ENCODE measurements around the gene PRKN. TPM values are rescaled to one million over a fixed set of nuclear protein-coding genes. Genes with fewer than 3 reads are reported as not detected.
A peak's percentile ranks its signal among the peaks of the same experiment; 100 is the strongest.

PRKN gene
- total RNA-seq, 4 donors from 2014 or later = 5.5 to 17.9 (median 6.8) TPM

DNA sequence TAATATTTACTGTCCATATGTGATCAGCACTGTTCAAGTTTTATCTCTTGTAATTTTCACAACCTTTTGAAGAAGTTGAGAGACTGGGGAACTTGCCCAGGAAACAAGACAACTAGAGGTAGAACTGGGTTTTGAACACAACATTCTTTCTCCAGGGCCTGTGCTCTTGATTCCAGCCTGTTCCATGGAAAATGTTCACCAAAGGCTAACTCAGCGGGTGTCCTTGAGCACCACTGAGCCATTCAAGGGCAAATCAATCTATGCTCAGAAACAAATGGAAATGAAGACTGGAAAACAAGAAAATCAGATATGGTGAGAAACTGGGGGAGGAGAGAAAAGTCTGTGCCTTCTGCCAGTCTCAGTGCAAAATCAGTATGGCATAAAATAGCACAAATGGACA is 771.5 kb downstream of the PRKN start:
- no peak for DNase-seq (ENCODE audit: low spot score in 2 of 2)
- H3K27me3 ChIP-seq = no peaks in the 10 kb centered on the region
- no peak overlapping the region for H3K27ac ChIP-seq
- H3K4me1 ChIP-seq = peaks cover 0 to 7% (median 0%) of the 10 kb centered on the region in 4 donors
- H3K9me3 ChIP-seq = no peaks in the 10 kb centered on the region
- H3K36me3 ChIP-seq = no peaks in the 10 kb centered on the region
- no peak overlapping the region for H3K4me3 ChIP-seq
- TF ChIP-seq EP300 (IDR thresholded peaks at IDR 0.05) = no peak
- TF ChIP-seq, protein P1, sequence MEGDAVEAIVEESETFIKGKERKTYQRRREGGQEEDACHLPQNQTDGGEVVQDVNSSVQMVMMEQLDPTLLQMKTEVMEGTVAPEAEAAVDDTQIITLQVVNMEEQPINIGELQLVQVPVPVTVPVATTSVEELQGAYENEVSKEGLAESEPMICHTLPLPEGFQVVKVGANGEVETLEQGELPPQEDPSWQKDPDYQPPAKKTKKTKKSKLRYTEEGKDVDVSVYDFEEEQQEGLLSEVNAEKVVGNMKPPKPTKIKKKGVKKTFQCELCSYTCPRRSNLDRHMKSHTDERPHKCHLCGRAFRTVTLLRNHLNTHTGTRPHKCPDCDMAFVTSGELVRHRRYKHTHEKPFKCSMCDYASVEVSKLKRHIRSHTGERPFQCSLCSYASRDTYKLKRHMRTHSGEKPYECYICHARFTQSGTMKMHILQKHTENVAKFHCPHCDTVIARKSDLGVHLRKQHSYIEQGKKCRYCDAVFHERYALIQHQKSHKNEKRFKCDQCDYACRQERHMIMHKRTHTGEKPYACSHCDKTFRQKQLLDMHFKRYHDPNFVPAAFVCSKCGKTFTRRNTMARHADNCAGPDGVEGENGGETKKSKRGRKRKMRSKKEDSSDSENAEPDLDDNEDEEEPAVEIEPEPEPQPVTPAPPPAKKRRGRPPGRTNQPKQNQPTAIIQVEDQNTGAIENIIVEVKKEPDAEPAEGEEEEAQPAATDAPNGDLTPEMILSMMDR (IDR thresholded peaks at IDR 0.05) = no peak
- WGBS, 2 donors = 90 to 95% methylated on average over 1 of the region's 1 CpG

DNA sequence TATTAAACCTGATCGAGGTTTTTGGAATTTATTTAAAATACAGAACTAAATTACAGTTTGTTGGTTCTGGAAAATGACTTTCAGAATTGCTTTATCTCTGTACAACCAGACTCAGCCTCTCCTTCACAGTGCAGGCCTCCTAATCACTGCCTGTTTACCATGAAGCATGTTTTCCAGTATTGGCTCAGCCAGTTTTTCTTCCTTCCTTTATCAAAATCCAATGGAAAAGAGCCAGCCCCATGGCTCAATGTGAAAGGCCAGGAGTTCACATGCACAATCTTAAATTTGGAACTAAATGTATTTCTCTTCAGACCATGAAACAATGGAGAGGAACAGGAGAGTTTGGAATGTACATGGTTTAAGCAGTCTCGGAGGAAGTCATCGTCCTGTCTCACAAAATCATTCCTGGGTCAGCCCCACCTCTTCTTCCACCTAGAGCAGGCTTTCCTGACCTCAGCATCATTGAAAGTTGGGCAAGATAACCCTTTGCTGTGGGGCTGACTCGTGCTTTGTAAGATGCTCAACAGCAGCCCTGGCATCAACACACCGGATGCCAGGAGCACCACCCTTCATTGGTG is 772.8 kb downstream of the PRKN start:
- Histone ChIP-seq H3K36me3 (no peaks in the 10 kb centered on the region), H3K27me3 (no peaks in the 10 kb centered on the region), H3K4me3 (no peak overlapping the region), H3K9me3 (no peaks in the 10 kb centered on the region), H3K27ac (peak overlapping the region in 1 of 4 donors; percentile 42), H3K4me1 (peaks cover 0 to 7% (median 0%) of the 10 kb centered on the region in 4 donors)
- TF ChIP-seq, protein P1 (IDR thresholded peaks at IDR 0.05) = no peak
- TF ChIP-seq EP300 (IDR thresholded peaks at IDR 0.05) = no peak
- no peak for TF ChIP-seq POLR2A (IDR thresholded peaks at IDR 0.05)
- DNase-seq (ENCODE audit: low spot score in 2 of 2) = no peak
- WGBS, 2 donors = 58 to 62% methylated on average over 5 of the region's 5 CpGs

DNA sequence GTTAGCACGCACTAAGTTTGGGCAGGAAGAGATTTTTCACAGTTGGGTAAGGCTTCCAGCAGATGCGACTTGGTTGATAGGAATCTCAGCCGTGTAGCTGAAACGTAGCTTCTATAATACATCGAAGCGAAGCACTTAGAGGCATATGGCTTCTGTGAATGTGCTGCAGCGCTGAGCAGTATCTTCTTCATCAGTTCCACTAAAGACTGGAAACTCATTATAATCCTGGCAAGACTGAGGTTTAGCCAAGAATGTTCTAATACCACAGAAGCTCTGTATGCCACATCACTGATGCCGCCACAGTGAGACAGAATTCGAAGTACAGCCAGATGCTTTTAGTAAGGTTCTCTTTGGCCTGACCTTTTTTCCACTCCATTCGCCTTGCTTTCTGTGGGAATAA is 773.5 kb downstream of the PRKN start:
- no peak for DNase-seq (ENCODE audit: low spot score in 2 of 2)
- H3K27ac ChIP-seq = no peak overlapping the region
- H3K4me3 ChIP-seq = no peak overlapping the region
- H3K27me3 ChIP-seq = no peaks in the 10 kb centered on the region
- no peaks in the 10 kb centered on the region for H3K9me3 ChIP-seq
- TF ChIP-seq POLR2A (IDR thresholded peaks at IDR 0.05) (no peak), EP300 (IDR thresholded peaks at IDR 0.05) (no peak)
- TF ChIP-seq, protein P1 (IDR thresholded peaks at IDR 0.05) = no peak
- 84 to 88% methylated on average over 10 of the region's 10 CpGs for WGBS, 2 donors
- H3K4me1 ChIP-seq = peaks cover 0 to 7% (median 0%) of the 10 kb centered on the region in 4 donors
- no peaks in the 10 kb centered on the region for H3K36me3 ChIP-seq

DNA sequence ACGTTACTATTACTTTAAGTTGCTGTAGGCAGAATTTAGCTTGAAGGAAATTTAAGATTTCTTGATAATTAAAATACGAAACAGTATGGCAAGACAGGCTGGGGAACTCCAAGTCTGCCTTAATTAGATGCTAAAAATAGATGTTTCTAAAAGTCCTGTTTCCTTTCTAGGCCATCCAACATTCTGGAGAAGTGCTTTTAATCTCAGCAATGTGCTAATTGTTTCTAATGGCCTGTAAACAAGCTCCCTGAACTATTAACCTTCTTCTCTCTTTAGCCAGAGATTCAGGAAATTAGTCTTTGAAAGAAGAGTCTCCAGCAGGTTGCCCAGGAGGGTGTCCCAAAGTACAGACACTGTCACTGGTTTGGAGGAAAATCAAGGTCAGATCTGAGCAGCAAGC is 776.4 kb downstream of the PRKN start:
- 78 to 81% methylated on average over 2 of the region's 2 CpGs for WGBS, 2 donors
- Histone ChIP-seq H3K27me3 (no peaks in the 10 kb centered on the region), H3K4me3 (no peak overlapping the region), H3K4me1 (peaks cover 0 to 7% (median 0%) of the 10 kb centered on the region in 4 donors), H3K27ac (no peak overlapping the region), H3K9me3 (no peaks in the 10 kb centered on the region), H3K36me3 (no peaks in the 10 kb centered on the region)
- no peak for DNase-seq (ENCODE audit: low spot score in 2 of 2)
- TF ChIP-seq EP300 (IDR thresholded peaks at IDR 0.05) (no peak), POLR2A (IDR thresholded peaks at IDR 0.05) (no peak)

DNA sequence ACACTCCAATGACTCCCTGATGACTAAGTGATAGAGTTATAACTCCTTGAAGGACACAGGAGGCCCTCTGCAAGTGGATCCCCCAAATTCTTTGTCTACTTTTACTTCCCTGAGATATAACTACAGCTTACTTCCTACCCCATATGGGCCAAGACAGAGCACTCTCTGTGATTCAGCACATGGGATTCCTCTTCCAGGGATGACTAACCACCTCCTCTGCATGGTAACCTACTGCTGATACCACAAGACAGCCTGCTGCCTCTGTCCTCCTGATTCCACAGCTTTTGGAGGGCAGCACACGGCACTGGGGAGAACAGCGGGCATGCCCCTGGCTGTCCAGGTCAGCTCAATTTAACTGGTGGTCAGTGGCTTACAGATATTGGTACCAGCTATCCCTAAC is 778.0 kb downstream of the PRKN start:
- H3K9me3 ChIP-seq = no peaks in the 10 kb centered on the region
- no peak for DNase-seq (ENCODE audit: low spot score in 2 of 2)
- H3K27me3 ChIP-seq = no peaks in the 10 kb centered on the region
- 93 to 97% methylated on average over 2 of the region's 2 CpGs for WGBS, 2 donors
- no peak overlapping the region for H3K4me3 ChIP-seq
- no peaks in the 10 kb centered on the region for H3K36me3 ChIP-seq
- peaks cover 0 to under 1% (median 0%) of the 10 kb centered on the region in 4 donors for H3K4me1 ChIP-seq
- no peak for TF ChIP-seq POLR2A (IDR thresholded peaks at IDR 0.05)
- TF ChIP-seq EP300 (IDR thresholded peaks at IDR 0.05) = no peak
- TF ChIP-seq, protein P1 (IDR thresholded peaks at IDR 0.05) = no peak
- H3K27ac ChIP-seq = no peak overlapping the region

Data from tibial nerve (tissue), 4 donors.